NOMO-1 treated with dmso at 0.1 percent for 144 hours (cell line): ENCODE measurements around the gene STARD10.

Experiments used
- DNase-seq: peaks from one replicate; lab custom pipeline; 2025; ENCODE audit not compliant: unreplicated experiment; lab: John Stamatoyannopoulos, UW

The STARD10 gene

DNA sequence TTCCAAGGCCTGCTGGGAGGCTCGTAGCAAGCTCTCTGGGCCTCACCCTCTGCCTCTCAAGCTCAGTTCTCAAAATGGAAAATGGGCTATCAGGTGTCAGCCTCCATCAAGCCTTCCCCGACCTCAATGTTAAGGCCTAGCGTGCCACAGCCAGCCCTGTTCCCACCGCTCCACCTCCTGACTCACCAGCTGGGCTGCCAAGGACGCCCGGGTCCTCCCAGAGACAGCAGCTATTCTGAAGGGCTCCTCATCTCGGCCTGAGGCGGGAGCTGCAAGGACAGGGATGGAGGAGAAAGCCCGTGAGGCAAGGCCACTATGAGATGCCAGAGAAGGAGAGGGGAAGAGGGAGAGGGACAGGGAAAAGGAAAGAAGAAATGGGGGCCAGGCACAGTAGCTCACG, 61.5 kb downstream of the STARD10 start:
- no peak for DNase-seq

DNA sequence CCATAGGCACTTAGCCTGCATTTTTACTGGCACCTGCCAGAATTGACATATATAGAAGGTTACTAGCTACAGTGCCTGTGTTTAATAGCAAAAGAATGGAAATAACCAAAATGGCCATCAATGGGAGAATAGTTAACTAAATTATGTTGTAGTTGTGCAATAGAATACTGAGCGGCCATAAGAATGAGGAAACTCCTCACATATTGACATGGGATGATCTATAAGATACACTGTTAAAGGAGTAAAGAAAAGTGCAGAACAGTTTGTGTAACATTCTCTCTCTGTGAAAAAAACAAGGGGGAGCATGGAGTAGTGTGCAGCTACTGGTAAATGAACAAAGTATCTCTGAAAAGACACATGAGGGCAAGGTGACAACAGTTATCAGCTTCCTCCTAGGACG, 63.1 kb downstream of the STARD10 start:
- no peak for DNase-seq

DNA sequence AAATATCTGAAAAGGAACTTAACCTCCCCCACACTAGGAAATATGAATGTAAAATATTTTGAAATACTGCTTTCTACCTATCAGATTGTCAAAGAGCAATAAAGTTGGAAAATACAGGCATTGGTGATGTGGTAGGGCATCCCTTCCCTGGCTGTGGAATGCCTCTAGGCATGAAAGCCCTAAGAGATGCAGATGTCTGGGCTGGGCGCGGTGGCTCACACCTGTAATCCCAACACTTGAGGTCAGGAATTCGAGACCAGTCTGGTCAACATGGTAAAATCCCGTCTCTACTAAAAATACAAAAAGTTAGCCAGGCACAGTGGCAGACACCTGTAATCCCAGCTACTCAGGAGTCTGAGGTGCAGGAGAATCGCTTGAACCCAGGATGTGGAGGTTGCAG, 63.6 kb downstream of the STARD10 start:
- no peak for DNase-seq

DNA sequence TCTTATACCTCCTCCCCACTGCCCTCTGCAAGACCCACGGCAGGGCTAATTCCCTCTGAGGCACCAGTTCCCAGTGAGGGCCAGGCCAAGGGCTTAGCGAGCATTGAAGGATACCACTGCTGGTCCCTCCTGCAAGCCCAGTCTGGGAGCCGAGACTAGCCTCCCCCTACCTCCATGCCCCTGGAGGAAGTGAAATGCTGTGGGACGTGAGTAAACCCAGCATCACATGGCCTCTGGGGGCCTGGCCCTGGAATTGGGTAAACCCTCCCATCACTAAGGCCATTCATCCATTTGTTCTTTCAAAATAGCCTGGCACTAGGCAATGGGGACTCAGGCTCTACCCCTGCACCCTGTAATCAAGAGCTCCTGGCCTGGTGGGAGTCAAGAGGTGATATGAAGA, 66.3 kb downstream of the STARD10 start:
- no peak for DNase-seq

DNA sequence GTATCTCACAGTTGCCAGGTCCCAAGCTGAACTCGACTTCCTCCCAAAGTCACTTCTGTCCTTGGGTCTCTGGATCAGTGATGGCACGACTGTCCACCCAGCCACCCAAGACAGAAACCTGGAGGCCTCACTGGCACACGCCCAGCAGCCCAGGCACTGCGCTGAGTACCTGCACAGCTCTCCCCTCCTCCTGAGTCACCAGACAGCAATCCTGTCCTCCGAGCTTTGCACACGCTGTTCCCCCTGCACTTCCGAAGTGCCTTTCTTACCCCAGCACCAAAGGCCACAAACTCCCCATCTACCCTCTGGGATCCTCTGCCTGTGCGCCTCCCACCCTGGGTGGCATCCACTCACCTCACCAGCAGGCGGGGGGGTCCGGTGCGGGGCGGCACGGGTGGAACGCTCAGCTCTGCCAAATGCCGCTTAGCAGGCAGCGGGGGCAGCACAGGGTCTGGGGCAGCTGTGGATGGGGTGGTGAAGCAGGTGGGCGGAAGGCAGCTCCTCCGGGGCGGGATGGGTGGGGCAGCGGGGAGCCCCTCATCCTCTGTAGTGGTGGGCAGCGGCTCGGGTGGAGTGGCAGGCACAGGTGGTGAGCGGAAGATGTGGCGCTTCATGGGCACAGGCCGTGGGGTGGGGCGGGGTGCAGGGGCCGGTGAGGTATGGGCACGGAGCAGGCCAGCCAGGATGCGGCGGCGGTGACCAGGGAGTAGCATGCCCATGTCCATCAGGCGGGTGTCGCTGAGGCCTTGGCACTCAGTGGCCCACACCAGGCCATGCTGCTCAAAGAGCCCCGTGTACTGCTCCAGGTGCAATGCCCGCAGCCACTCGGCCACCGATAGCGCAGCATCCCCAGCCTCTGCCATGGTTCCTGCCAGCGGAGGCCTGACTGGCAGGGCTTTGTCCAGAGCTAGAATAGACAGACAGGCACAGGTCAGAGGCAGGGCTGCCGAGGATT, 67.3 kb downstream of the STARD10 start:
- no peak for DNase-seq

DNA sequence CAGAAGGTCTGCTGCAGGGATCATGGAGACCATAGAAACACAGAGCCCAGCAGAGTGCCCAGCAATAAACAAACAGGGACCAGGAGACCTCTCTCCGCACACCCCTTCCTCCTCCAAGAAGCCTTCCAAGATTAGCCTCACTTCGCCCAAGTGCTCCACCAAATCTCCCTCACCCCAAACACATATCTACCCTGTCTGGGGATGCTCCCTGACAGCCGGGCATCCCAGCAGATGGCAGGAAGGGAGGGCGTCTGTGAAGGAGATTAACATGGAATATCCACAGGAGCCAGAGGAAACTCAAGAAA, 68.2 kb downstream of the STARD10 start:
- no peak for DNase-seq

DNA sequence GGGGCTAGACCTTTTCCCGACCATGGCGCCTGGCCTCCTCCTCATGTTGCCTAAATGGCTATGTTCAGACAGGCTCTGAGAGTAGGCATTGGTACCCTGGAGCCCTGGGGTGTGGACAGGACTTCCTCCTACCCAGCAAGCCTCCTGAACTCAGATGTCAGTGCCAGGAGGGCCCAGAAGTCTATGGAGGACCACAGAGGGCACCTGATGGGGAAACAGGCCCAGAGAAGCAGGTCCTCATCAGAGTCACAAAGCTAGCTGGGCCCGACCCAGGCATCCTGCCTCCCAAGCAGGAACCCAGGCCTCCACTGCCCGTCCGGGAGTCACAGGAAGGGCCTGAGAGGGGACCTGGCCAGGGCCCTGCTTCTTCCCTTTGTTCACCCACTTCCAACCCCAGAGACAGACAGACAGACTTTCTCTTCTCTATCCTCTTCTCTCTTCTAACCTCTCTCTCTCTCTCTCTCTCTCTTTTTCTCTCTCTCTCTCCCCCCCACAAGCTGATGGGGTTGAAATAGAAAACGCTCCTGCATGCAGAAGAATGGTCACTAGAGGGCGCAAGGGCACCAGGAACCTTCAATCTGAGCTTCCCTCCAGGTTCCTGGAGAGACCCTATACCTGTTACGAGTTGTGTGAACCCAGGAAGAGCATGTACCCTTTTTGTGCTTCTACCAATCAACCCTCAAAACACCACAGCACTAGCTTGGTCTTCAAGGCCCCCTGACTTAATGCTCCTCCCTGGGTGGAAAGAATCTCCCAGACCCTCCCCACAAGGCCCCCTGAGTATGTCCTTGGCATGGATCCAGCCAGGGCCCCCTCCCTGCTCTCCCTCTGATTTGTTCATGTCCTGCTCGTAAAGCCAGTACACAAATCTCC, 68.8 kb downstream of the STARD10 start:
- peak; percentile 72 for DNase-seq

DNA sequence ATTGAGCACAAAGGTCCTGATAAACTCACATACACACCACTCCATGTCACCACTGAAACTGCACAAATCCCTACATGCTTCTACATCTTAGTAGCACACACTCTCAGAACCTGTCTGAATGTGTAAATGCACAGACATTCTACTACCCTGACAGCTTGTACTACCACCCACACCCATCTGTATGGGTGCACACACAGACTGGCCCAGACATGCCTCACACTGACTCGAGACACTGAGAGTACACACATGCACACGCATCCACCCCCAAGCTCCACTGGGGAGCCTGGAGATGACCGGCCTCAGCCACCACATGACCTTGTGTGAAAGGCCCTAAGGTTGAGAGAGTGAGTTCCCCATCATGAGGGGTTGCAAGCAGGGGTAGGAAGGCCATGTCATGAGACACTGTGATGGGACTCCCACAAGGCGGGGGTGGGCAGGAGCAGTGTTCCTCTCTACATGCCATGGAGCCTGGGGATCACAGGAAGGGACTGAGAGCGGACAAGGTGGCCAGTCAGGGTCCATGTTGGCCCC, 69.8 kb downstream of the STARD10 start:
- DNase-seq = no peak

DNA sequence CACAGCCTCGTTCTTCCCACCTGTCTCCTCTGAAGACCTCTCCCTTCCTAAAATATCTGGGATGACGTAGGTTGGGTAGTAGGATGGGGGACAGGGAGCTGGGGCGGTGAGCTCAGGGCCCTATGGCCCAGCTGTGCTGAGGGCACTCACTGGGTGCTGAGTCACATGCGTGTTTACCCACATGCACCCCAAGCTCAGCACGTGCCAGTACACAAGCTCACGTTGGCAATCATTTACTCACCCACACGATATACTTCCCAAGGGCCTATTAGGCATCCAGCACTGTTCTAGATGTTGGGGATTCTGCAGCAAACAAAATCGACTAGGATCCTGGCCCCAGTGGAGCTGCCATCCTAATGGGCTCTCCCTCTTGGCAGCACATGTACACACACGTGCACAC, 70.3 kb downstream of the STARD10 start:
- no peak for DNase-seq

DNA sequence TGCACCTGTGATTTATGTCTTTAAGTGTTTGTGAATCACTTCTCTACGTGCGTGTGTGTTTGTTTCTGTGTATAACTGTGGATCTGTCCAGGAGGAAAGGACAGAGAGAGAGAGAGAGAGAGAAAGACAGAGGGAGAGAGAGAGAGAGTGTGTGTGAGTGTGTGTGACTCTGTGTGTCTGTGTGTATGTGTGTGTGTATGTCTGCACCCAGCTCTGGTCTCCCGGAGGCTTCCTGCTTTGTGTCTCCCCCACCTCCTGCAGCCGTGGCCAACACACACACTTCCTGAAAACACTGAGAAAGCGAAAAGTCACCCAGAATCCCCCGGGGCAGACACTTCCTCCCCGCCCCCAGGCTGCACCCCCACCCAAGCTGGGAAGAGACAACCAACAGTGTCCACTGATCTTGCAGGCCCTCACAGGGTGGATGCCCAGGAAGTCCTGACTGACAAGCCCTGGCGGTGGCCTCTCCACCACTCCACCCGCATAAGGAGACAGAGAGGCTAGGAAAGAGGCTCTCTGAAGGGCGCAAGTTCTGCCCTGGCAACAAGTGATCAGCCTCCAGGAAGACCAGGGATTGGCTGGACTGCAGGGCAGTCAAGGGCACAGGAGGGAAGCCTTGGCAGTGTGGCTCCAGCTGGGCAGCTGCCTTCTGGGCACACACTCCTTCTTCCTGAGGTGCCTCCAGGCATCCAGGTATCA, 71.6 kb downstream of the STARD10 start:
- DNase-seq = peak; percentile 91

DNA sequence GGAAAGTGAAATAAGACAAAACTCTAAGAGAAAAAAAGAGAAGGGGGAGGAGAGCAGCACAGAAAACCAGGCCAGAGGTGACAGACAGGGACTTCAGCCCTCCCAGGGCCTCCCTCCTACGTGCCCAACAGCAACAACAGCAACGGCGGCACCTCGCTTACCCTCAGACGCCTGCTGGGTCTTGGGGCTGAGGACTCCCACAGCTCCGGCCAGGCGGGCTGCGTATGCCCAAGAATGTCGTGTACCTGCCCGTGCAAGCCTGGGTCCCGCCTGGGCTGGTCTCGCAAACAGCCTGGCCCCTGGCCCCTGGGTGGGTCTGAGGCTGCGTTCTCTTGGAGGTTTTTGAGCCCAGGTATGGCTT, 72.2 kb downstream of the STARD10 start:
- DNase-seq = no peak

DNA sequence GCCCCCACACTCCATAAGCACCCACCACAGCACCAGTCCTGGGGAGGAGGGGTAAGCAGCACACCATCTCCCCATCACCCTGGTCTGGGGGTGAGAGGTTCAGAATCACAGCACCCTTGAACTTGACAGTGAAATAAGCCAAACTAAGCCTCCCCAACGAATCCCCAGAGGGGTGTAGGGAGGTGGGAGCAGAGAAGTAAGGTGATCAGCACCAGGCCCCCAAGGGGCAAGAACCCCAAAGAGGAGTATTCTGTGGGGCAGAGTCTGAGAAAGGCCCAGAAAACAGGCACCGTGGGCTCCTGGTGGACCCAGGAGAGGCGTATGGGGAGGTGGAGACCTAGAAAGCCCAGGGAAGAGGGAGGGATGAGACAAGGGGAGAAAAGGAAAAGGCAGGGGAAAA, 72.6 kb downstream of the STARD10 start:
- no peak for DNase-seq

DNA sequence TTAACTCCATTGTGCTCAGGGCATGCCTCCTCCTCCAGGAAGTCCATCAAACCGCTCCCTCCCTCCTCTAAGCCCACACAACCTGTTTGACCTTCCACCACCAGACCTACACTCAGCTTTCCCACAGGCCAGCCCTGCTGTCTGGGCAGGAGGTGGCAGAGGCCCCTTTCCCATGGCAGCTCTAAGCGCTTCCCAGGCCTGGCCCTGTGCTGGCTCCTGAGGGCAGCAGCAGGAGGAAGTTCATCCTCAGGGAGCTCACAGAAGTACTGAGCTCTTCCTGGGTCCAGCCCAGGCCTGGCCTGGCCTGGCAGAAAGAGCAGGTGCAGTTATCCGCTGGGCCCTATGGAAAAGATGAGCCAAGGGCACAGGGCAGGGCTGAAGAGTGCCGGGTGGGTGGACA, 73.1 kb downstream of the STARD10 start:
- DNase-seq = no peak

DNA sequence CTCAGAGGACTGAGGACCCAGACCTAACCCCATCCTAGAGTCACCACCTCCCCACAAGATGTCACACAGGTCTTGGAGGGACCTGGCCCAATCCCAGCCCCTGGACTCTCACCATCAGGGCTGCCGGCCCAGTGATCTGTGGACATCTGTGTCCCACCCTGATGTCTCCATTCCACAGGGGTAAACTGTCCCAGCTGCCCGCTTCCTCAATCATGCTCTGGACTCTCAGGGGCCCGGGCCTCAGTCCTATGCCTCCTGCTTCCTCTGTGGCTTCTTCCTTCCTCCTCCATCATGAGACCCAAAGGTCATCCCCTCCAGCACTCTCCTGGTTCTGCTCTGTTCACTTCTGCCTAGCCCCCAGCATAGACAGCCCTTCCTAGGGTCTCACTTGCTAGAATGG, 73.8 kb downstream of the STARD10 start:
- no peak for DNase-seq

DNA sequence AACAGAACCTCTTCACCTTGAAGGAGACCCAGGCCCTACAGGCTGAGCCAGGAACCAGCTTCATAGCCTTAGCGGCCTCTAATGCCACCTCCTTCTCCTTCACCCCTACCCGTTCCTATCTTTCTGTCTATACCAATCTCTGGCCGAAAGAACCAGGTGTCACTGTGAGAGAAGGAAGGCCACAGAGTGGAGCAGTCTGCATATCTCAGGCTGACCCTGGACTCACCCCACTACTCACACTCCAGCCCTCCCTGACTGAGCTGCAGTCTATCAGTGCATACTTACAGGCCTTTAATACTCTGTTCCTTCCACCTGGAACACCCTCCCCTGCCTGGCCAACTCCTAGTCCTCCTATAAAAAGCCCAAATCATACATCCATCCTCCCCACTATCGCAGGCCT, 74.3 kb downstream of the STARD10 start:
- no peak for DNase-seq

DNA sequence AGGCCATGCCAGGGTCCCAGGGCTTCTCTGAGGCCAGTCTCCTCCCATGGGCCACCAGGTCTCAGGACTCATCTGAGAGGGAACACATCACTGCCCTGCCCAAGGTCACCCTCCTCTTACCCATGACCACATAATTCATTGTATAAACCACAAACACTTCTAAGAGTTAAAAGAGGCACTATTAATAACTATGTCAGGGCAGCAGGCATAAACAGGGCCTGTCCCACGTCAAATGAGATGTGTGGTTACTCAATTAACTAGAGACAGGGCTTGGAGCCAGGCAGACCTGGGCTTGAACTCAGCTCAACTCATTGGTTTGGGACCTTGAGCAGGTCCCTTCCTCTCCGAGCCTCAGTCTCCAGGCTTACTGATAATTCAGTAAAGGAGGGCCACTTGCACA, 74.7 kb downstream of the STARD10 start:
- no peak for DNase-seq

DNA sequence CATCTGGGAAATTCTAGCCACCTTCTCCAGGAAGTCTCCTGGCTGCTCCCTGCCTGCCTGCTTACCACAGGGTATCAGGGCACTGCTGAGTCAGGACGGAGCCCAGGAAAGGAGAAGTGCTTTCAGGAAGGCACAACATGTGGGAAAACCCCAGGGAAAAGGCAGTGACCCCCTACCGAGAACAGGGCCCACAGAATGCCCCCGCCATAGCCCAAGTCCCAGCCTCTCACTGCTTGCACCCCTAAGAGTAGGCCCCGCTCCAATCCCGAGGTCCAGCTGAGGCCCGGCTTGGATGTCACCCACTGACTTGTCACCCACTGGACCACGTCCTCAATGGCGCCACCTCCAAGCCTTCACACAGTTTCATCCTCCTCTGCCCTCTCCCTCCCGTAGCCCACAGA, 75.7 kb downstream of the STARD10 start:
- DNase-seq = no peak

DNA sequence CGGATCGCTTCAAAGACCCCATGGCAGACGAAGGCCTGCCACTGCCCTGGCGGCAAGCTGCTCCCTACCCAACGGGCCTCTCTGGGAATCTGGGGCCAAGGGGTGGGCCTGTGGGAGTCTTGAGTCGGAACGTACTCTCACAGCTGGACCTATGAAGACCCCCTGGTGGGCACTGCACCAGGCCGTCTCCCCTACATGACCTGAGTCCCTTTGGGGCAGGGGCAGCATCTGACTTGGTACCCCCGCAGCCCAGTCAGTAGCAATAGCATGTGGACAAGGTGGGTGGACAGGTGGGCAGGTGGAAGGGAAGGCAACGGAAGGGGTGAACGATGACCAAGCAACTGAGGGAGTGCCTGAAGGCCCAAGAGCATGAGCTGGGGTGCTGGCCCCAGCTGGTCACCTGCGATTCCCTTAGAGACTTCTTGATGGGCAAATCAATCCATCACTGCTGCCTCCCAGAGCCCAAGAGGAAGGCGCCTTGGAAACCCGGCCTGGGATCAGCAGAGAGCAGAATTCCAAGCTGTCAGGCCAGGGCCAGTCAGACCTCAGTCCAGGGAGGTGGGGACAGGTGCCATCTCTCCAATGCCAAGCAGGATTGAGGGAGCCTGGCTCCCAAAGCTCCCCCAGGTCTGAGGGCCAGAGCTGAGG, 76.9 kb downstream of the STARD10 start:
- DNase-seq = no peak

DNA sequence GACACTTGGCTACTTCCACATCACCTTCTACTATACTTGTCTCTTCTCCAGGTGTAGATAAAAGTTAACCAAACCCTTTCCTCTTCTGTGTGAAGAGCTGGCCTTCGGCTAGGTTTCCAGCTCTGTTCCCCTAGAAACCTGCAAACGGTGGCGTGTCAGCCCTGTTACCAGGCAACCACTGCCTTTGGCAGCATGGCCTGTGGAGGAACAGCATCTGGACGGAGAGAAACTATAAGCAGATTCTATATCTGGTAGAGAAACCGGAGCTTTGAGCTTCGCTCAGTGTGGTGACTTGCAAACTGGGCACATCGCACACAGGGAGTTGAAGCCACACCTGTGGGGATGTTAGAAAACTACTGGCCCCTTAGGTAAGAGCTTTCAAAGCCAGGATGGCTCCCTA, 77.6 kb downstream of the STARD10 start:
- DNase-seq = no peak

DNA sequence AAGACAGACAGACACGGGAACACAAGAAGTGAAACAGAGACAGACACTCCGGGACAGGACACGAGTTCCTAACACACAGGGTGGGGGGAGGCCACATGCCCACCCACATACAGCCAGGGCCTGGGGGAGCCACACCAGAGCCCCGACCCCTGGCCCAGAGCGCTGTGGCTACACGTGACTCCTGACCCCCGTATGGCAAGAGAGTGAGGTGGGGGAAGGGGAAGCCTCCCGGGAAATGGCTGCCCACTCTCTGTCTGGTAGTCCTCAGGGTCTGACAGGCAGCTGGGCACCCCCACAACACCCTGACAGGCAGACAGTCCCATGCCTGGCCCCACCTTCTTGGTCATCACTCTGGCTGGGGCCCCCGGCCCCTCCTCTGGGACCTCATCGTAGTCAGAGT, 81.0 kb downstream of the STARD10 start:
- no peak for DNase-seq

DNA sequence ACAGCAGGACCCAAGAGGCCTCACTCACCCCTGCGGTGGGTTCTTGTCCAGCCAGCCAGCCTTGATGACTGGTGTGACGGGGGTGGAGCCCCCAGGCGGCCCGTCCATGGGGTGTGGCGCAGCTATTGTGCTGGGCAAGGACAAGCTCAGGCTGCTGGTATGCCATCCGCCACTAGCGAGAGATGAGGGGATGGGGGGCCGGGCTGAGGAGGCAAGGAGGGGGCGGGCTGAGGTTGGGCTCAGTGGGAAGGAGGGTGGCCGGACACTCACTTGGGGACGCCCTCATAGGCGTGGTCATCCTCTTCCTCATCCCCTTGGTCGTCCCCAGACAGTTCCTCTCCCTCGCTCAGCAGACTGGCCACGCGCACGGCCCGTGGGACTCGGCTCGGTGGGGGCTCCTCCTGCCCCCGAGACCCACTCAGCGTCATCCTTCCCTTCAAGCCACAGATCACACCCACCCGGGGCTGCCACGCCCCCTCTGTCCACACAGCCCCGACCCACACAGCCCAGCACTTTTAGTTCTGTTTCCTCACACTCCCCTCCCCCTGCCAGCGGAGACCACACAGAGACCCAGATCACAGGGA, 81.6 kb downstream of the STARD10 start:
- DNase-seq = no peak
